ENCODE data around the gene SIL1.
"Not testable (repeated sequence)": the region's sequence is repeated elsewhere in the genome, so short reads cannot be mapped to it uniquely, and the experiment has no call there.

The SIL1 gene

GRCh38 chr5:139174382-139174781 lies 23.8 kb downstream of the SIL1 start:
- DNase-seq: not testable (repeated sequence)

- no peak for DNase-seq
Measured at GRCh38 chr5:139171779-139172404, 26.3 kb downstream of the SIL1 start.

GRCh38 chr5:139167952-139168720 lies 30.0 kb downstream of the SIL1 start:
- DNase-seq: no peak

- no peak for DNase-seq
Measured at GRCh38 chr5:139167533-139167932, 30.6 kb downstream of the SIL1 start.

GRCh38 chr5:139167063-139167462 lies 31.1 kb downstream of the SIL1 start:
- no peak for DNase-seq

GRCh38 chr5:139164897-139165296 lies 33.3 kb downstream of the SIL1 start:
- DNase-seq: not testable (repeated sequence)

- DNase-seq: peak; percentile 54 to 72
Measured at GRCh38 chr5:139164020-139164419, 34.1 kb downstream of the SIL1 start.

- DNase-seq: no peak
Measured at GRCh38 chr5:139162448-139162847, 35.7 kb downstream of the SIL1 start.

GRCh38 chr5:139158791-139159190 lies 39.4 kb downstream of the SIL1 start:
- no peak for DNase-seq

- no peak for DNase-seq
Measured at GRCh38 chr5:139157556-139157955, 40.6 kb downstream of the SIL1 start.

- no peak for DNase-seq
Measured at GRCh38 chr5:139156814-139157213, 41.4 kb downstream of the SIL1 start.

GRCh38 chr5:139155333-139155732 lies 42.8 kb downstream of the SIL1 start:
- DNase-seq: no peak

GRCh38 chr5:139151902-139152301 lies 46.3 kb downstream of the SIL1 start:
- no peak for DNase-seq

- peak; percentile 55 to 72 for DNase-seq
Measured at GRCh38 chr5:139150367-139150999, 47.7 kb downstream of the SIL1 start.

GRCh38 chr5:139149477-139150199 lies 48.5 kb downstream of the SIL1 start:
- peak; percentile 80 to 89 for DNase-seq

- DNase-seq: no peak
Measured at GRCh38 chr5:139148986-139149385, 49.2 kb downstream of the SIL1 start.

- no peak for DNase-seq
Measured at GRCh38 chr5:139148306-139148705, 49.9 kb downstream of the SIL1 start.

- no peak for DNase-seq
Measured at GRCh38 chr5:139147483-139148087, 50.6 kb downstream of the SIL1 start.

- DNase-seq: no peak
Measured at GRCh38 chr5:139146809-139147482, 51.2 kb downstream of the SIL1 start.

- DNase-seq: no peak
Measured at GRCh38 chr5:139141446-139142204, 56.5 kb downstream of the SIL1 start.

- peak; percentile 64 to 85 for DNase-seq
Measured at GRCh38 chr5:139140591-139141071, 57.5 kb downstream of the SIL1 start.
